DMS153 treated with DMSO at 0.1 percent for 48 hours (cell line): Measurements from ENCODE around the gene DEPDC4.
"Not testable (repeated sequence)": the region's sequence is repeated elsewhere in the genome, so short reads cannot be mapped to it uniquely, and the experiment has no call there.

ENCODE experiments used
- DNase-seq: peaks from one replicate; lab custom pipeline; 2025; ENCODE audit not compliant: unreplicated experiment; lab: John Stamatoyannopoulos, UW

DEPDC4 gene

DNA sequence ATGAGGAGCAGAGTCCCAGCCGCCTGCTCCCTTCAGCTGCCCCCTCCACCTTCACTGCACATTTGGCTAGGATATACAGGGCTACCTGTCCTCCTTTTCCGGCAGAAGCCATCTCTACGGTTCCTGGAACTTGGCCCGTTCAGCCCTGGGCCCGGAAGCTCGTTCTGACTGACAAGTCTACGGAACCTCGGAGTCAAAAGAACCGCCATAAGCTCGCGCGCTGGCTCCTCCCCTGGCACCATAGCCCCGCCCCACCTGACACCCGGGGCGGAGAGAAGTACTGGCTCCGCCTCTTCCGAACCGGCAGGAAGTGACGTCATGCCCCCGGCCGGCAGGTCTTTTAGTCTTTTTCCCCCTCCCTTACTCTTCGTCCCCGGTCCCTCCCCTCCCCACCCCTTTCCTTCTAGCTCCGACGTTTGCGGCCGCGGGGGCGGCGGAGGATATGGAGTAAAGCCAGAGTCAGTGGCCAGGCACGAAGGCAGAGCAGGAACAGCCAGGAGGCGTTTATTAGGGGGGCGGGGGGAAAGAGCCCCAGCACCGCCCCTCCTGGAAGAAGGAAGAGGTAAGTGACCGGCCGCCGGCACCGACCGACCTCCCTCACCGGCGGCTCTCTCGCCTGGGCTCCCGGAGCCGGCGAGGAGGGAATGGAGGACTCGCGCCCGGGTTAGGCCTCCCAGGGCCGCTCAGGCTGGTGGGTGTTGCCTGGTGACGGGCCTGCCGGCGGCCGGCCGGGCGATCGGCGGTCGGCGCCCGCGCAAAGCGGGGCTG, at the start of gene DEPDC4, which contains the start of gene SCYL2:
Gene DEPDC4 (minus strand): TSS at position 245 of the 768 bp plus-strand sequence. CDS start 3 bp downstream, at position 242.
Gene SCYL2 (plus strand): TSS at position 343 of the 768 bp plus-strand sequence. CDS start 15,794 bp downstream, outside the sequence.
- peak; percentile 85 for DNase-seq

DNA sequence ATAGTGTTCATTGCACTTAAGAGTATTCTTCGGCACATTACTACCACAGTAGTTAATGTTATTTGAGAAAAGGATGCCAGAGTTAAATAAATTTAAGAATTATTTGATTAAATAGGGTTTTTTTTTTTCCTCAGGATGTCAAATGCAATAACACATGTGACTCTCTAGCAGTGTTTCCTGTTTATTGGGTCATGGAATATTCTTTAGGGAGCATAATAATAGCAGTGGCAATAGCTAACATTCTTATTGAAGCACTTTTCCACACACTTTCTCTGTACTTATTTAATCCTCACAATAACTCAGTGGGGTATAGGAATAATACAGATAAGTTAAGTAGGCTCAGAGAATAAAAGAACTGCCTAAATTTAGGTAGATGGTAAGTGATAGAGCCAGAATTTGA, 44.4 kb upstream of the DEPDC4 start:
- no peak for DNase-seq

DNA sequence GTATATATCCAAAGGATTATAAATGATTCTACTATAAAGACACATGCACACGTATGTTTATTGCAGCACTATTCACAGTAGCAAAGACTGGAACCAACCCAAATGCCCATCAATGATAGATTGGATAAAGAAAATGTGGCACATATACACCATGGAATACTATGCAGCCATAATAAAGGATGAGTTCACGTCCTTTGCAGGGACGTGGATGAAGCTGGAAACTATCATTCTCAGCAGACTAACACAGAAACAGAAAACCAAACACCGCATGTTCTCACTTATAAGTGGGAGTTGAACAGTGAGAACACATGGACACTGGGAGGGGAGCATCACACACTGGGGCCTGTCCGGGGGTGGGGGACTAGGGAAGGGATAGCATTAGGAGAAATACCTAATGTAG, 41.3 kb upstream of the DEPDC4 start:
- DNase-seq: not testable (repeated sequence)

DNA sequence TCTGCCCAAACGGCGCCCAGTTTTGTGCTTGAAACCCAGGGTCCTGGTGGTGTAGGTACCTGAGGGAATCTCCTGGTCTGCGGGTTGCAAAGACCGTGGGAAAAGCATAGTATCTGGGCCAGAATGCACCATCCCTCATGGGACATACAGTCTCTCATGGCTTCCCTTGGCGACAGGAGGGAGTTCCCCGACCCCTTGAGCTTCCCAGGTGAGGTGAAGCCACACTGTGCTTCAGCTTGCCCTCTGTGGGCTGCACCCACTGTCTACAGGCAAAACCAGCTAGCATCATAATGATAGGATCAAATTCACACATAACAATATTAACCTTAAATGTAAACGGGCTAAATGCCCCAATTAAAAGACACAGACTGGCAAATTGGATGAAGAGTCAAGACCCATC, 37.5 kb upstream of the DEPDC4 start:
- DNase-seq: not testable (repeated sequence)

DNA sequence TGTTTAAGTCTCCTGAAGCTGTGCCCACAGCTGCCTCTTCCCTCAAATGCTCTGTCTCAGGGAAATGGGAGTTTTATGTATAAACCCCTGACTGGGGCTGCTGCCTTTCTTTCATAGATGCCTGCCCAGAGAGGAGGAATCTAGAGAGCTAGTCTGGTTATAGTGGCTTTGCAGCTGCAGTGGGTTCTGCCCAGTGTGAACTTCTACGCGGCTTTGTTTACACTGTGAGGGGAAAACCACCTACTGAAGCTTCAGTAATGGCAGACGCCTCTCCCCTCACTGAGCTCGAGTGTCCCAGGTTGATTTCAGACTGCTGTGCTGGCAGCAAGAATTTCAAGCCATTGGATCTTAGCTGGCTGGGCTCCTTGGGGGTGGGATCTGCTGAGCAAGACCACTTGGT, 37.0 kb upstream of the DEPDC4 start:
- no peak for DNase-seq

DNA sequence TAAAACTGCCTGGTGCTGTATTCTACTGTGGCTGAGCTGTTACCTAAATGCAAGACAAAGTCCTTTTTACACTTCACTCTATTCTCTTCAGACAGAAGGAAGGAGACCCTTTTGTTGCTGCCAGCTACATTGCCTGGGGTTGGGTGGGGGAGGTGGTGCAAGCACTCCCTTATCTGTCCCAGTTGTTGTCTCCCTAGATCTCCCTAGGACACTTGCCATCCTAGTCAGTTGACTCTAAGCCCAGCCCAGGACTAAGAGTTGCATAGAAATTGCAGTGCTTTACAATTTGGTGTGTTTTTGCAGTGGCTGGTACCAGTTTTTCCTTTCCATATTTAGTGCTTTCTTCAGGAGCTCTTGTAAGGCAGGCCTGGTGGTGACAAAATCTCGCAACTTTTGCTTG, 35.2 kb upstream of the DEPDC4 start:
- DNase-seq: no peak

DNA sequence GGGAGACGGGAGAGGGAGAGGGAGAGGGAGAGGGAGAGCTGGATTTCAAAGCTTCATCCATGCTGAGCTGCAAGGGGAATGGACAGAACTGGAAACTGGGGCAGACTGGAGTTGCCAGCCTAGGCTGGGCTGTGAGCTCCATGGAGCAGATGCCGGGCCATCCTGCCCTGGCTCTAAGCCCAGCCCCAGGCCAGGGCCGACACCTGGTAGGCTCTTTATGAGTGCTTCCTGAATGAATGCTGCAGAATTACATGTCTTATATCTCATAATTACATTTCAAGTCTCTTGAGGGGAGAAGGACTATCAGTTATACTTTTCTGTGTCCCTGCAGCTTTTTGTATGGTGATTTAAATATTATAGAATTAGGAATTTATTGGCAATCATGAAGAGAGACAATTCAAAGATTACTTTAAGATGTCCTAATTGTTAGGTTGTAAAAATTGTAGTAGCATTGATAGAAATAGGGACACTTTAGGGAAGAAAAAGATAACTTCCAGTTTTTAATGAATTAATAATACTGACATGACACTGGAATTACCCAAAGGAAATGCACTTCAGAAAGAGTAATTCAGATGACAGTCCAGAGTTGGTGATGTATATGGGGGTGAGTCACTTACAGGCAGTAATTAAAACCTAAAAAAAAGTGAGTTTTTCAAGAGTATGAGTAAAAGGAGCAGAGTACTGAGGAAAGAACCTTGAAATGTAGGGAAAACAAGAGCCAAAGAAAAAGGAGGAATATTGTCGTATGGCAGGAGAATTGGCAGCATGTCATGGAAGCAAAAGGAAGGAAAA, 29.1 kb upstream of the DEPDC4 start:
- no peak for DNase-seq

DNA sequence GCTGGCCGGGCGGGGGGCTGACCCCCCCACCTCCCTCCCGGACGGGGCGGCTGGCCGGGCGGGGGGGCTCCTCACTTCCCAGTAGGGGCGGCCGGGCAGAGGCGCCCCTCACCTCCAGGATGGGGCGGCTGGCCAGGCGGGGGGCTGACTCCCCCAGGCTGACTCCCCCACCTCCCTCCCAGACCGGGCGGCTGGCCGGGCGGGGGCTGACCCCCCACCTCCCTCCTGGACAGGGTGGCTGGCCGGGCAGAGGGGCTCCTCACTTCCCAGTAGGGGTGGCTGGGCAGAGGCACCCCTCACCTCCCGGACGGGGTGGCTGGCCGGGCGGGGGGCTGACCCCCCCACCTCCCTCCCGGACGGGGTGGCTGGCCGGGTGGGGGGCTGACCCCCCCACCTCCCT, 27.5 kb upstream of the DEPDC4 start:
- not testable (repeated sequence) for DNase-seq

DNA sequence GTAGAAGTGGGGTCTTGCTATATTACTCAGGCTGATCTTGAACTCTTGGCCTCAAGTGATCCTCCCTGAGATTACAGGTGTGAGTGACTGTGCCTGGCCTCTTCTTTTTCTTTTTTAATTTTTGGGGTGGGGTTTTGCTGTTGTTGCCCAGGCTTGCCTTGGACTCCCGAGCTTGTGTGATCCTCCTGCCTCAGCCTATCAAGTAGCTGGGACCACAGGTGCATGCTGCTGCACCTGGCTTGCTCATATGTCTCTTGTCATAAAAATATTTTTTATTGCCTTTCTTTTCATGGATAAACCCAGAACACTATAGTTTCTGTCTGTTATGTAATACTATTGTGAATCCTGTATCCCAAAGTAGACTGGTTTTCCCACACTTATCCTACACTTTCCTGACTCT, 26.1 kb upstream of the DEPDC4 start:
- DNase-seq: no peak

DNA sequence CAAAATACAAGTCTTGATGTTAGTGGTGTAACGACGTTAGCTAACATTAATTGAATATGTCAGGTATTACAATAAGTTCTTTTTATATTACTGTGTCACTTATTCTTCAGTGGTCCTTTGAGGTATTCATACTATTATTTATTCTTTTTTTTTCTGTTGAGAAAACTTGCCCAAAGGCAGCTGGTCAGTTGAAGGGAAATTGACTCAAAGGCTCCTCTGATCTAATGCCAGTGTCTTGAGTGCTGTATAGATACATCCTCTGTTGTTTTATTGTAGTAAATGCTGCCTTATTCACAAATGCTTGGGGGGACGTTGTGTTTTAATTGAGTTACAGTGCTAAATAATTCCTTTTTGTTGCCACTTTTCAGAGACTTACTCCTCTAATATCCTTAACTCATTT, 23.1 kb upstream of the DEPDC4 start:
- no peak for DNase-seq

DNA sequence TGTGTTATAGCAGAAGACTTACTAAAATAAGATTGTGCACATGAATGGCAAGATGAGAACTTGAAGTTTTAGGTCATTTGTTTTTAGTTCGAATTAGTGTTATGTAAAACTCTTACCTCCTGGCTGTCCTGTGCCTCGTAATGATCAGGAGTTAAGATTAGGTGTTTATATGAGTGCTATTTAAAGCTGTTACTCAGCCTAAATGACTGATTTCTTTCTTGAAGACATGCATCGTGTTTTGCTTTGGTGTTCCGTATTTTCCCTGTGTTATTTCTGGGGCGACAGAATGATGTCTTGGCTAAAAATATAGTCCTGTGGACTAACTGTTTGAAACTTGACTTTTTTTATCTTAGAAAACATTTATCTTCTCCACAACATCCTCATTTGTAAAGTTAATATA, 22.2 kb upstream of the DEPDC4 start:
- DNase-seq: no peak

DNA sequence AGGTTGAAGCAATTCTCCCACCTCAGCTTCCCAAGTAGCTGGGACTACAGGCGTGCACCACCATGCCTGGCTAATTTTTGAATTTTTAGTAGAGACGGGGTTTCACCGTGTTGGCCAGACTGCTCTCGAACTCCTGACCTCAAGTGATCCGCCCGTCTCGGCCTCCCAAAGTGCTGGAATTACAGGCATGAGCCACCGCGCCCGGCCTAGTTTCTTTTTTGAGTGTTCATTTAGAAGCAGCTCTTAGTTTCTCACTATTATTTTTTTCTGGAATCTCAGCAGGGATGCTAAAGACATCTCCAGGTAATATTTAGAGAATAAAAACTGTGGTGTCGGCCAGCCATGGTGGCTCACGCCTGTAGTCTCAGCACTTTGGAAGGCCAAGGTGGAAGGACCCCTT, 17.7 kb upstream of the DEPDC4 start:
- not testable (repeated sequence) for DNase-seq

DNA sequence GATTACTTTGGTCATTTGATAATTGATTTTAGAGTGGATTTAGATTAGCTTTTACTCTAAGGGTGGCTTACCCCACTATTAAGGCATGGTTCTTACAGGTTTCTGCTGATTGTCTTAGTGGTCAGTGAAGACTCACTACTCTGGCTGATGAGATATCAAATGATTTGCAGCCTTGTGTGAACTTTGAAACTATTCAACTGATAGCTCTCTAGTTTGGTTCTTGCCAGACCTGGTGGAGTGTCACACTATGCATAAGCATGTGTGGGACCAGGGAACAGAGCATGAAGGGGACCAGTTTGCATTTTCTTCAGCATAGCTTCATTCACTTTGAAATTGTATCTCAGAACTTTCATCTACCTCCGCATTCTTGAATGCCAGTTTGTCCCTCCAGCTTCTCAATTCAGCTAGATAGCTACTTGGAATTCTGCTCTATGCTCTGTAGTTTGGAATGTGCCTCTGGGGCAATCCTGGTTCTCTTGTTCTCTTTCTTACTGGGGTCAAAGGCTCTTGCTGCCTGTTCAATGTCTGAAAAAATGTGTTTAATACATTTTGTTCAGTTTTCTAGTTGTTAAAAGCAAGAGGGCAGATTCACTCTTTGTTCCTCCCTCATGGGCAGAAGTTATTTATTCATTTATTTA, 12.8 kb upstream of the DEPDC4 start:
- DNase-seq: no peak

DNA sequence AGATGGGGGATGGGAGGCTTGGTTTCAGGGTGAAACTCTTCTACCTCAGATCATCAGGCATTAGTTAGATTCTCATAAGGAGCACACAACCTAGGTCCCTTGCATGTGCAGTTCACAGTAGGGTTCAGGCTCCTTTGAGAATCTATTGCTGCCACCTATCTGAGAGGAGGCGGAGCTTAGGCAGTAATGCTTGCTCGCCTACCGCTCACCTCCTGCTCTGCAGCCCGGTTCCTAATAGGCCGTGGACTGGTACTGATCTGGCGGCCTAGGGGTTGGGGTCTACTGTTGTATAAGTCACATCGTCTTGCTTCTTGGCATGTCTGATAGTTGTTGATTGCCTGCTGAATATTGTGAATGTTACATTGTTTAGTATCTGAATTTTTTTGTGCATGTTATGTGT, 12.3 kb upstream of the DEPDC4 start:
- DNase-seq: no peak

DNA sequence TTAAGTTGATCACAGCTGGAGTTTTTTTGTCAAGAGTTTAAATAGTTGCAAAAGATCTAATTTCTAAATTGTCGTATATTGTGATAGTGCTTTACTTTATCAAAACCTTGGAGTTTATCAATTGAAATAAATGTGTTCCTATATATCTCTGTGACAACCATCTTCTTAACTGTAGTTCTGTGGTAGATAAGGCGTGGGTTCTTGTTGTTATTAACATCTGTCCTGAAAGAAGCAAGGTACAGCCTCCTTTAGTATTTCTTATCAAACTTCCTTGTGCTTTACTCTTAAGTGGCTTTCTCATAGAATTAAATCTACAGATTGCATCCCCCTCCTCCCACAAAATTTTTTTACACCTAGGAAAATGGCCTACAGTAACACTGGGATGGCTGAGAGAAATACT, 7.4 kb upstream of the DEPDC4 start:
- no peak for DNase-seq

DNA sequence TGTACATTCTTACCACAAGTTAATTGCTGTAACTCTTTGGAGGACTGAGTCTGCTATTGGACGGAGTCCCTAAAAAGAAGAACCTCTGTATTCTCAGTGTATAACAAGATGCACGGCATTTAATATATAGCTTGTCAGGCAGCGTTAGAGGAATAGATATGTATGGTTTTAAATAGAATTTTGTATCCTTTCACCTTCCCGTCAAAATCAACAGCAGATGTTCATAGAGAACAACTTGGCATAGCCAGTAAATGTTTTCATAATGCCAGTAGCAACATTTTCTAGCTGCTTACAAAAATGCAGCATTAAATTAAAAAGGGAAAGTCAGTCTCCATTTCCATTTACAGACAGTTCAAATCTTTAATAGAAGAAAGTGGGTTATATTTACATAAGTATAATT, 6.9 kb upstream of the DEPDC4 start:
- no peak for DNase-seq

DNA sequence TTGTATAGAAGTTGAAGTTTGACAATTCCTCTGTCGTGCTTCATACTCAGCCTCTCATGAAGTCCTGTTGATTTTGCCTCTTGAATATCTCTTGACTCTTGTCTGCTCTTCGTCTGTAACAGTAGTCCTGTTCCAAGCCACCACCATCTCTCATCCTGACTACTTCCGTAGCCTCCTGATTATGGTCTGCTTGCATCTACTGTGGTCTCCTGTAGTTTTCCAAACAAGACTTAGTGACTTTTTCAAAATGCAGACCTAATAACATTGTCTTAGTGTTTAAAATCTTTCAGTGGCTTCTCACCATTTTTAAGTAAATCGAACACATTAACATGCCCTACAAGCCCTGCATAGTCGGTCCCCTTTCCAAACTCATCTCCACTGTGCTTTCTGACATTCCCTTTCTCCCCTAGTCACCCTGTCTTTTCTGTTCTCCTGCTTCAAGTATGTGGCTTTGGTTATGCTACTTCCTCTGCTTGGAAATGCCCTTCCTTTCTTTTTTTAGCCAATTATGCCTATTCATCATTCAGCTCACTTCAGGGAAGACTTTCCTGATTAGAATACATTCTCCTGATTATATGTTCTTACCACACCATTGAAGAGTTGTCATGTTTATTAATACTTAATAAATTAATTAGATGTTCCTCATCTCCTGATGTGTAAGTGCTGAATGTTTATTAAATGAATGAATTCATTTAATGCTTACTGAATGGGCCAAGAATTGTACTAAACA, 2.1 kb upstream of the DEPDC4 start:
- no peak for DNase-seq

DNA sequence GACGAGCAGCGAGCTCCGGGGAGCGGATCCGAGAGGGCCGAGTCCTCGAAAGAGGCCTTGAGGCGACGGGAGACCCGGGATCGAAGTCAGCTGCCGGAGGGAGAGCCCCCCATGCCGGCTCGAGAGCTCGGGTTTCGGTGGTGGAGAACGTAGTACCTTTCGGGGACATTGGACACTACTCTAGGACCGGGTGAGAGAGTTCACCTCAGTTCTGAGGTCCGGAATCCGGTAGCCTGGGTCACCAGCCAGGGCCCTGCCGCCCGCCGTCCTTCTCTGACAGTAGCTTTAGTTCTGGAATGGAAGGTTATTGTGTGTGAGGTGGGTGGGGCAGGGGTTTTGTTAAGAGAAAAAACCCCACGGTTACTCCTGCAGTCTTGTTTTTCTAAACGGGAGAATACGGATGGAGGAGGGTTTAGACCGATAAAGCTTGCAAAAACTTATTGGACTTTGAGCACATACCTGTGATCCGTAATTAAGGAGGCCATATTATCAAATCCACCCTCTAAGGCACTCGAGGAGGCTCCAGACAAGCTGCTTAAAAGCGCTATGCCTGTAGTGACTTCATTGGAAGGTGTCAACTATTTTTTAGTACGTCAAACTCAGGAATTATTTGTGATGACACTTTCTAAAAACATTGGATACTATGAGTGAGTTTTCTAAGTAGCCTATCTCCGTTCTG, 863 bp upstream of the DEPDC4 start:
- DNase-seq: no peak

DNA sequence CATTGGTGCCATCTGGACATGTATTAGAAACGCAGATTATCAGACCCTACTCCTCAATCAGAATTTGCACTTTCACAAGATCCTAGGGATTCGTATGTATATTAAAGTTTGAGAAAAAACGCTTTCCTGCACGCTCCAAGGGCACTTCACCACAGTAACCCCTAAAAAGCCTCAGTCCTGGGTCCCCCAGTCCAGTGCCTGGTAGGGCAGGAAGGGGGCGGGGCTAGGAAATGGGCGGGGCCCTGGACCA, 369 bp downstream of the DEPDC4 start:
- DNase-seq: no peak

DNA sequence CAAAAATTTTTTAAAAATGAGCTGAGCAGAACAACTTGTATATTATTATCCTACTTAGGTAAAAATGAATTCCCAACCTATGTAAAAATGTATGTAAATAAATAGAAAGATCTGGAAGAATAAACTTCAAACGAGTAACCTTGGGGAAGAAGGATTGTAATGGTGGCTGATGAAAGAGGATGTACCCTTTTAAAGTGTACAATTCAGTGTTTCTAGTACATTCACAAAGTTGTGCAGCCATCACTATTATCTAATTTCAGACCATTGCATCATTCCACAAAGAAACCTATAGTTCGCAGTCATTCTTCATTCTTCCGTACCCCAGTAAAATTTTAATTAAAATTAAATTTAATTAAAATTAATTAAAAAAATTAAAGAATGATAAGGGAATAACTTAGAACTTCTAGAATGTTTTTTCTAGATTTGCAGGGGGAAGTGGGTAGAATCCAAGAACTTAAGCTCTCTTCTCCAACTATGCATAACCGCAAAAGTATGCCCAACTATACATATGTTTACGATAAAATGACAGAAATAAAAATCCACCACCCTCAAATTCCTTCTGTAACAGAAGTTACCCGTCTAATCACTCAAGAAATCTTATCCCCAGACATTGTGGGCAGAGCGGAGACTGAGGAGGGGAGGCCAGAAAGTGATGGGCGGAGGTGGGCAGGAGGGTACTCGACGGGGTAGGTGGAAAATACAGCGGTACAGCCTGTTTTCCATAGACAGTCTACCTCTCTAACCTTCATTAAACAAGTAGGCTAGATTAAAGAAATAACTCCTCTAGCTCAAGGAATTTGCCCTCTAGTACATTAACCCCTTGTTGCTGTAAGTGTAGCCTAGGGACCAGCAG, 921 bp downstream of the DEPDC4 start:
- peak; percentile 28 for DNase-seq
